HTR-8/SVneo (cell line): ENCODE data around the gene TNFAIP2.
"Not testable (repeated sequence)": the region's sequence is repeated elsewhere in the genome, so short reads cannot be mapped to it uniquely, and the experiment has no call there.

ENCODE experiments used
- DNase-seq: peaks from one replicate; pipeline ENCODE4 v3.0.0; 2011; ENCODE audit warnings: low spot score, mixed read lengths; ENCODE audit not compliant: insufficient read length
- FAIRE-seq: peaks from 2 replicates; lab custom pipeline; 2011; peaks lifted over from hg19 to GRCh38; lab: Jason Lieb, UNC

Gene TNFAIP2

DNA sequence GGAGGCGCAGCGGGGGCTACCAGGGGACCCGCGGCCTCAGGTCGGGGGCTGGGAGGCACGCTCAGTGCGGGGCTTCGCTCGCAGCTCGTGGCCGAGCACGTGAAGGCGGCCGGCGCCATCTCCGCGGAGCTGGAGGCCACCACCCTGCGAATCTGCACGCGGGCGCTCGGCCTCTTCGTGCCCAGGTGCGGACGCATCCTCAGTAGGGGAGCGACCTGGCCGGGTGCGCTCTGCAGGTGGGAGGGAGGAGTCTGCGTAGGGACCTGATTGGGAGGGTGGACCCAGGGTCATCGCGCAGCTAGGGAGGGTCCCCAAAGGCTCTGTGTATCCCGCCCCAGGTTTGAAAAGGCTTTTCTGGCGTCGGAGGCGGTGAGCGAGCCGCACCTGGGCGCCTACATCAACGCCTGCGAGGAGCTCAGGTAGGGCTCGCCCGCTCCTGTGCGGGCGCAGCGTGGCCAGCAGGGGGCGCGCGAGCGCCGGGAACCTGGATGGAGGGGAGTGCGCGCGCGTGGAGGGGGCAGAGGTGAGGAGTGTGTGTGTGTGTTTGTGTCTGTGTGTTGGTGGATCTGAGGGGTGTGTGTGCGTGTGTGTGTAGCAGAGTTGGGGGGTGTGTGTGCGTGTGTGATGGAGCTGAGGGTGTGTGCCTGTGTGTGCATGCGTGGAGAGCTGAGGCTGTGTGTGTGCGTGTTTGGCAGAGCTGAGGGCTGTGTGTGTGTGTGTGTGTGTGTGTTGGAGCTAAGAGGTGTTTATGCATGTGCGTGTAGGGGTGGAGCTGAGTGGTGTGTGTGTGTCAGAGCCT is 18.4 kb upstream of the TNFAIP2 start:
- DNase-seq (peak; percentile 73), FAIRE-seq (peak; percentile 91)

DNA sequence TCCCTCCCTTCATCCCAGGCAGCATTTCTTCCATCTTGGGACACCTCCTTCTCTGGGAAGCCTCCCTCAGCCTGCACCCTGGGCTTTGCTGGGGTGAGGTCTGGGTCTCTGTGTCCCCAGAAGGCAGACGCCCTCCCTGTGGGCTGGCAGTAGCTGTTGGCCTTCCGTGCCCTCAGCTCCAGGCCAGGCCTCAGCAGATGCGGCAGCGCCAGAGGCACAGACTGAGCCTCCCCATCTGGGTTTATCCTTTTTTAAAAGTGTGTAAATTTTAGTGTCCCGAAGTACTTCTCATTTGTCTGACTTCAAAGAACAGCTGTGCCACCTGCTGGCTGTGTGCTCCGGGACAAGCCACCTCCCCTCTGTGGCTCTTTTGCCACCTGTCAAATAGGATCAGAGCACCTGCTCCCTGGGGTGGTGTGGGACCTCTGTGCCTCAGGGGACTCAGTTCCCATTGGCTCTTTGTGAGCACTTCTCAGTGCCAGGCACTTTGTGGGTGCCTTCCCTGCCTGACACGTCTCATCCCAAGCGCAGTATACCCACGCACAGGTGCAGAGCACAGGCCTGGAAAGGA is 17.6 kb upstream of the TNFAIP2 start:
- FAIRE-seq (peak; percentile 49), DNase-seq (no peak)

DNA sequence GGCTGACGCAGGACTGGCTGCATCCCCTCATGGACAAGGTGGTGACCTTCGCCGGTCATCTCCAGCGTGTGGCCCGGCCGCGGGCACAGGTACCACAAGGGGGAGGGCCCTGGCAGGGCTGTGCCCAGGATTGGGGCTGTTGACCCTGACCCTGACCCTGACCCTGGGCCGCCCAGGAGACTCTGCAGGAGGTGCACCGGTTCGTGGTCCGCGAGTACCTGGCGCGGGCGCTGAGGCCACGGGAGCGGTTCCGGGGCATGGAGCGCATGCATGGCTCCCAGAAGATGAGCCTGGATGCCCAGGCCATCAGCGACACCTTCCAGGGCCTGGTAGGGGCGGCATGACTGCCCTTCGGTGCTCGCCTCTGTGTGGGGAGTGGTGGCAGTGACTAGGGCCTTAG is 15.8 kb upstream of the TNFAIP2 start:
- FAIRE-seq: no peak
- no peak for DNase-seq

DNA sequence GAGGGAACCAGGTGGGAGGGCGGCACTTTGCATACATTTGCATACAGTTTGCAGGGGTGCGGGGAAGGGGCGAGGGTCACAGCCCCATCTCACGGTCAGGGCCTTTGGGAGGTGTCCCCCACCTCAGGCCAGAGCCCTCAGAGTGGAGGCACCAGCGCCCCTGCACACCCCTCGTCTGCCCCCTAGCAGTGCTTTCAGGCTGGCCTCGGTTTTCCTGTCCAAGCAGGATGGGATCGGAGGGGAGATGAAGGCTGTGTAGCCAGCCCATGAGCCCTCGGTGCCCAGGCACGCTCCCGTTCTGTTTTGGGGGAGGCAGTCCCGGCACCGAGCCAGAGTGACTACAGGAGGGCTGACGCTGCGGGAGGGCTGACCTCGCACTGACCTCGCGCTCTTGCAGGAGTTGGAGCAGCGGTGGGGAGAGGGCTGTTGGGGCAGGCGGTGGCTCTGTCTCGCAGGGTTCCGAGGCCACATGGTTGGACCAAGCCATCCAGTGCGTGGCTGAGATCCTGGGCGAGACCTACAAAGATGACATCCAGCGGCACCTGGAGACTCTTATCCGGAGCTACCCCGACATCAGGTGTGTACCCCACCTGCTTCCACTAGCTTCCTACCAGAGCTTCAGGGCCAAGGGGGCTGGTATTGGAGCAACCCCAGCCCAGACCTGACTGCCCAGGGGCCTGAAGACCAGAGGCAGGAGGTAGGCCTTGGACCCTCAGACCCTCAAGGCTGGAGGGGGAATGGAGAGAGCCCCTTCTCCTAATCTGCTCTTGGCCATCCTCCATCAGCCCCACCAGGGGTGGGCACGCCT is 15.1 kb upstream of the TNFAIP2 start:
- DNase-seq (no peak), FAIRE-seq (no peak)

DNA sequence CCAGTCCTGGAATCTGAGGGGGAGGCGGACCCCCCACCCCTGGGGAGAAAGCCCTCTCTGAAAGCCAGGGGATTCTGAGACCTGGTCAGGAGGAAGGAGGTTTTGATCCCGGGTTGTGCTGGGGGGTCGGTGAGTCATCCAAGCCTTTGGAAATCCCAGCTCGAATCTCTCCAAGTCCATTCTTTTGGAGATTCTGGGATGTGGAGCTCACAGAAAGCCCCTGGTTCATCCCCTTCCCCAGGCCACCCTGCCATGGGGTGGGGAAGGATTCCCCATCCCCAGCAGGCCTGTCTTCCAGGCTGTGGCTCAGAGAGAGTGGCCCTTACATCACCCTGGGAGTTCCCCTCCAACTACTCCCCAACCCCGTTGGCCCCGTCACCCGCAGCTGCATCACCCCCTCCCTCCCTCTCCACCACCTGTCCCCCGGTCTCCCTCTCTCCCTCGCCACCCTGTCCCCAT is 14.5 kb upstream of the TNFAIP2 start:
- DNase-seq (peak; percentile 68), FAIRE-seq (peak; percentile 71)

DNA sequence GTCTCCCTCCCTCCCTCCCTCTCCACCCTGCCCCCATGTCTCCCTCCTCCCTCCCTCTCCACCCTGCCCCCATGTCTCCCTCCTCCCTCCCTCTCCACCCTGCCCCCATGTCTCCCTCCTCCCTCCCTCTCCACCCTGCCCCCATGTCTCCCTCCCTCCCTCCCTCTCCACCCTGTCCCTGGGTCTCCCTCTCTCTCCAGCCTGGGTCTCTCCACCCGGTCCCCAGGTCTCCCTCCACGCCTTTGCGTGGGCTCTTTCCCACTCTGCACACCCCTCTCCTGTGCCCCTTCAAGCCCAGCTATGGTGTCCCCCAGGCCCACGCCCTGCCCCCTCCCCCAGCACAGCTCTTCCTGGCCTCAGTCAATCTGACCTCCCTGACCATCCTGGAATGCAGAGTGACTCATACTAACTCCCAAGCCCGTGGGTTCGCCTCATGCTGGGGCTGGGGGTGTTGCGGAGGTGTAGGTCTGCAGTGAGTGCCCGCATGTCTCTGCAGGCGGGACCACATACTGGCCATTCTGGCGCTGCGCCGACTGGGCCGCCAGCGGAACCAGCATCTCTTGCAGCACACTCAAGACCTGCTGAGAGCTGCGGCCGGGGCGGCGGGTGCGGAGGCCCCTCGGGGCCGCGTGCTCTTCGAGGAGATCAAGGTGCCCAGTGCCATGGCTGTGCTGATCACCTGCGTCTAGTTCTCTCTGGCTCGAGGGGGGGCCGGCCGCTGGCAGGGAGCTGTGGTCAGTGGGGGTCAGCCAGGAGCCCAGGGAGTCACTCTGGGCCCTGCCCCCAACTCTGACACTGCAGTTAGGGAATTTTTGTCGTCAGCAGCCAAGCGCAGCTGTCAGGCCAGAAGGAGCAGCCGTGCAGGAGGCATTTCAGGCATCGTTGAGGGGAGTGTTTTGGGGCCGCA is 13.5 kb upstream of the TNFAIP2 start:
- FAIRE-seq (peak; percentile 98), DNase-seq (peak; percentile 84)

DNA sequence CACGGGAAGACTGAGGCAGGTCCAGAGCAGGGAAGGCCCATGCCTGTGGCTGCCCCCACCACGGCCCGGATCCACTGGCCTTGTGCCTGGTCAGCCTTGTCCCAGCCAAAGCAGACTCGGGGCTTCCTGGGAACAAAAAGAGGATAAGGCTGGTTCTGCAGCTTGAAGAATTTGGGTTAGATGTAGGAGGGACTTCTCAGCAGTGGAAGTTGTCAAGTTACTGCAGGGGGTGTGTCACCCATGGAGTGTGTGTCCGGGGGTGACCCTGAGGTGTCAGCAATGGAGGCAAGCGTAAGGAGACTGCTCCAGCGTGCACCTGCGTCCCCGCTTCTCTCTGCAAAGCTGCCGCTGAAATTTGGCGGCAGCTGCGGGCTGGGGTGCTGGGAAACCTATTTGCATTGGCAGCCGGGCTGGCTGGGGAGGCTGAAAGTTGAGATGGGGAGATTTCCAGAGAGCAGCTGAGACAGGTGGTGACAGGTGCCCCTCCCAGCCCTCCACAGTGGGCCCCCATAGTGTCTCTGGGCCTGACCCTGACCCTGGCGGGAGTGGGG is 12.5 kb upstream of the TNFAIP2 start:
- DNase-seq (no peak), FAIRE-seq (no peak)

DNA sequence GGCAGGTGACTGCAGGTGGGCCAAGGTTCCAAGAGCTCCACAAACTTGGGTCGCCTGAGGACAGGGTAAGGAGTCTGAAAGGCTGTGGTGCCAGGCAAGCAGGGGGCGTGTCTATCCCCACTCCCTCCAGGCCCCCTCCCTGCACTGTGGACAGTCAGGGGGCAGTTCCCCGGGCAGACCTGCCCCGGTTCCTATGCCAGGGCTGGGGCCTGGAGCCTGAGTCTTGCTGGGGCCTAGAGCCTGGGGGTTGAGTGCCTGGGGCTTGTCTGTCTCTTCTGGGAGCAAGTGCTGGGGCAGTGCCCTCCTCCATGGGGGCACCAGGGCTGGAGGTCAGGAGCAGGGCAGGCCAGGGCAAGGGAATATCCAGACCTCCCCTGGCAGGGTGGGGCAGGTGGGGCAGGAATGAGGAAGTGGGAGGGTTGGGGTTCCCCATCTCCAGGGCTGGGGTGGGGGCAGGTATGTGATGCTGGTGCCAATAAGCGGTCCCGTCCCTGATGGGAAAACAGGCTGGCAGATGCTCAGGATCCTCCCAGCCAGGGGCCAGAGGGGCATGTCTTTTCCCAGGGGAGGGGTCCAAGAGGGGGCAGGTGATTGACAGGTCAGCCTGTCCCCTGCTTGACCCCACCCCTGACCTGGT is 11.9 kb upstream of the TNFAIP2 start:
- FAIRE-seq: no peak
- DNase-seq: no peak

DNA sequence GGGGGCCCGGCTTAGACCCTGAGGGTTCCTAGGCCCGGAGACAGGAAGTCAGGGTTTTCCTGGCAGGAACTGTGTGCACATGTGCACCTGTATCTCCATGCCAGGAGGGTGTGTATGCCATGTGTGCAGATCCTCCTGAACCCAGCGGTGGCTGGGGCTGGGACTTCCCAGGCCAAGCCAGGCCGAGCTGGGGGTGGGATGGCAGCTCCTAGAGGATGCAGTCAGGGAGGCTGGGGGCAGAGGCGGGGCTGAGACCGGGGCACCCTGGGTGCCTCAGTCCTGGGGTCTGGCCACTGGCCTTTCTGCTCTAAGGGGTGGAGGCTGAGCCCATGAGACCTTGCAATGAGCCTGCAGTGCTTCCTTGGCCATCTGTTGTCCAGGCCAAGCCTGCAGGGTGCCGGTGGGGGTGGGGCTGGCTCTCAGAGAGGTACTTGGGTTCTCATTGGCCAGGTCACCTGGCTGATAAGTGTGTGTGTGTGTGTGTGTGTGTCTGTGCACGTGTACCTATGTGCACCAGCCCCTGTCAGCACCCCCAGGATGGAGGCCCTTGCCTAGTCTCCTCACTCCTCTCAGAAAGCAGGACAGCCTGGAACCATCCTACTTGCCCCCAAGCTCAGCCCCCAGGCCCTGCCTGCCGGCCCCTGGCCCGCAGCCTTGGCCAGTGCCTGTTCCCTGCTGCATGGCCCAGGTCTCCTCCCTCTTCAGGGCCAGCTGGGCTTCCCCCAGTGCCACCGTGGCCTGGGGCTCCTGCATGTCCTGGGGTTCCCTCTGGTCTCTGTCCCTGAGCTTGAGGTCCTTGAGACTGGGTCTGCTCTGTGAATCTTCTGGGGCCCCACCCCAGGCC is 10.6 kb upstream of the TNFAIP2 start:
- no peak for FAIRE-seq
- no peak for DNase-seq

DNA sequence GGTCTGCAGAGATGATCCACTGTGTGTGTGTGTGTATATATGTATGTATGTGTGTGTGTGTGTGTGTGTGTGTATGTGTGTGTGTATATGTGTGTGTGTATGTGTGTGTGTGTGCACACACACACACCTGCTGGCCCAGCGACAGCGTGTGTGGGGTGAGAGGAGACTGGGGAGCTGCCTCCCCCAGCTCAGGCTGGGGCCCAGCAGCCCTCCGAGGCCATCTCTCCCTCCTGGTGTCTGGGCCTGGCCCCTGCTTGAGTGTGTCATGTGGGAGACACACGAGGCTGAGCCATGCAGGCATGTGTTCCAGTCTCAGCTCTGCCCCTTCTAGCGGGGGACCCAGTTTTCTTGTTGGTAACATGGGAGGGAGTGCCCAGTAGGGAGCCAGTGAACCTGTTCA is 10.0 kb upstream of the TNFAIP2 start:
- DNase-seq: no peak
- FAIRE-seq: peak; percentile 65

DNA sequence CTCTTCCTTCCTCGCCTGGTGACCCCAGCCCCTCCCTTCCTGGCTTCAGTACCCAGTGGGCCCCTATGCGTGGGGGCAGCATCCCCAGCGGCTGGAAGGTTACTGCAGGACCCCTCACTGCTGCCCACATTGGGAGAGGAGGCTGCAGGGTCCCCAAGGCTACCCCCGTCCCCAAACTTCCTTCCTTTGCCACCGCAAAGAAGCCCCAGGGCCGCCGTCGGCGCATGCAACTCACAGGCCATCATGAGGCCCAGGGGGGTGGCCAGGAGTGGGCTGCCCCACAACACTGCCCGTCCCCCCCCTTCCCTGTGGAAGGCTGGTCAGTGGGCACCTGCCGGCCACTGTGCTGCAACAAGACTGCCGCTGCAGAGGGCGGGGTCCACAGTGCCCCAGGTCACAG is 9.5 kb upstream of the TNFAIP2 start:
- DNase-seq (no peak), FAIRE-seq (no peak)

DNA sequence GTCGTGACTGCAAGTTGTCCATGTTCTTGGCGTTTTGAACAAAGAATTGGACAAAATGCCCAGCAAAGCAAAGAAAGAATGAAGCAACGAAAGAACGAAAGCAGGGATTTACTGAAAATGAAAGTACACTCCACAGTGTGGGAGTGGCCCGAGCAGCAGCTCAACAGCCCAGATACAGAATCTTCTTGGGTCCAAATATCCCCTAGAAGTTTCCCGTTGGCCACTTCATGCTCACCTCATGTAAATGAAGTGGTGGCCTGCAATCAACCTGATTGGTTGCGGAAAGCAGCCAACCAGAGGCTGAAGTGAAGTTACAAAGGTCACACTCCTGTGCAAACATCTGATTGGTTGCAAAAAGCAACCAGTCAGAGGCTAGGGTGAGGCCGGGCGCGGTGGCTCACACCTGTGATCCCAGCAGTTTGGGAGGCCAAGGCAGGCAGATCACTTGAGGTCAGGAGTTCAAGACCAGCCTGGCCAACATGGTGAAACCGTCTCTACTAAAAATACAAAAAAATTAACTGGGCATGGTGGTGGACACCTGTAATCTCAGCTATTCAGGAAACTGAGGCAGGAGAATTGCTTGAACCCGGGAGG is 8.1 kb upstream of the TNFAIP2 start:
- not testable (repeated sequence) for FAIRE-seq, DNase-seq

DNA sequence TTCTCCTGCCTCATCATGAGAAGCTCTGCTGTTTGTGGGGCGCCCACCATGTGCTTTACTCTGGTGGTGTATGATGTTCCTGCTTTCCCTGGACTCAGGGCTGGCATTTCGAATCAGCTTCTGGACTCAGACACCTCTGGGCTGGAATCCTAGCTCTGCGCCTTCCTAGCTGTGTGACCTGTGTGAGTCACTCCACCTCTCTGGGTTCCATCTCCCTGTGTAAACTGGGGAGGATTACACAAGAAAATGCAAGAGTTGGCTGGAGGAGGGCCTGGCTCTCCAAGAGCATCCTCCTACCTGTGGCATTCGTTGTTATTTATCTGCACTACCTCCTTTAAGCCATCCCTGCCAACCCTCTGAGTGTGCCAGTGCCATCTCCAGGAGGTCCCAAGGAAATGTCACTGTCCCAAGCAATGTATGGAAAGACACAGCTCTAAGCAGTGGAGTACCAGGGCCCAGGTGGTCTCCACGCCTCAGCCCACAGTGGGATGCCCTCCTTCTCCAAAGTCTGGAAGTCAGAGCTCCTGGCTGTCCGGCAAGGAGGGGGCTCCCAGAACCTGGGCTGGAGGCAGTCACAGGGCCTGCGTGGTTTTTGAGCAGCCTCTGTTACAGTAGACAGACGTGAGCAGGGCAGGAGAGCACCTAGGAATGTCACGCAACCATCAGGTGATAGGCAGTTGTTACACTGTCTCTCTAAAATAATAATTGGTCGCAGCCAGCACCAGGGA is 7.3 kb upstream of the TNFAIP2 start:
- DNase-seq: no peak
- FAIRE-seq: no peak

DNA sequence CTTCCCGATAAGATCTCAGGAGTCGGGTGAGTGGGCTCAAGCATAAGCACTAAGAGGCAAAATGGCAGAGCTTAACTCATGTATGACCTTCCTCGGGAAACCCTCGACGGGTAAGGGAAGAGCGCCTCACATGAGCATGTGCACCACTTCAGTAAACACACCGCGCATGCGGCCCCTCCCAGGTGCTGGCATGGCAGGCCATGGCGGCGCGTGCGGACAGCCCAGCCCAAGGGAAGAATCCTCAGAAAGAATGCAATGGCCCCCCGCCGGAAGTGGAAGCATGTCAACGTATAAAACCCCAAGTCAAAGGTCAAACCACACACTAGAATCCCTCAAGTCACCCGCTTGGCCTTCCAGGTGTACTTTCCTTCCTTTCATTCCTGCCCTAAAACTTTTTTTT is 6.6 kb upstream of the TNFAIP2 start:
- DNase-seq (no peak), FAIRE-seq (no peak)

DNA sequence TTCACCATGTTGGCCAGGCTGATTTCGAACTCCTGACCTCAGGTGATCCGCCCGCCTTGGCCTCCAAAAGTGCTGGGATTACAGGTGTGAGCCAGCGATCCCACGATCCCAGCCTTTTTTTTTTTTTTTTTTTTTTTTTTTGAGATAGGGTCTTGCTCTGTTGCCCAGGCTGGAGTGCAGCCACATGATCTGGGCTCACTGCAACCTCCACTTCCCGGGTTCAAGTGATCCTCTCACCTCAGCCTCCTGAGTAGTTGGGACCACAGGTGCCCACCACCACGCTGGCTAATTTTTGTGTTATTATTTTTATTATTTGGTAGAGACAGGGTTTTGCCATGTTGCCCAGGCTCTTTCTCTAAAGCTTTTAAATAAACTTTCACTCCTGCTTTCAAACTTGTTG is 5.8 kb upstream of the TNFAIP2 start:
- not testable (repeated sequence) for DNase-seq, FAIRE-seq

DNA sequence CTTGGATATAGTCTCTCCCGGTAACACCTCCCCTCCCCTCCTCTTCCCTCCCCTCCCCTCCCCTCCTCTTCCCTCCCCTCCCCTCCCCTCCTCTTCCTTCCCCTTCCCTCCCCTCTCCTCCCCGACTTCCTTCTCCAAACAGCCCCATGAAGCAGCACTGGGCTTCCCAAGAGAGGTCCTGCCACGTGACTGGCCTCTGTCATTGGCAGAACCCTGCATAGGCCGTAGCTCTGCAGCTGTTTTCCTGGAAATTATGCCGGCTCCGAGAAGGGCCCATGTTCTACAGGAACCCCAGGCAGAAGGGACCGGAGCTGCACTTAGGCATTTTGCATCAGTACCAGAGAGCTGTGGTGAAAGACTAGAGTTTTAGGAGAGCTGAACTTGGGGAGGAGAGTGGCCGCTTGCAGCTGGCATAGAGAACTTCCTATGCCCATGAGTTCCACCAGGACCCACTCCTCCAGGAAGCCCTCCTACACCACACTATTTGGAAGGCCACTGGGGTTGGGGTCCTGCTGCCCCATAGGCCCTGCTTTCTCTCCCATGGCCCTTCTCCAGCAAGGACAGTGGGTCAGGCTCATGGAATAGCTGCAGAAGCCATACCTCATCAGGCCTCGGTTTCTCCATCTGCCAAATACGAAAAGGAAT is 5.1 kb upstream of the TNFAIP2 start:
- no peak for FAIRE-seq
- DNase-seq: no peak
